Measurements from ENCODE around the gene RNF4.

The RNF4 gene

GRCh38 chr4:2468456-2469191, at the start of gene RNF4:
Gene RNF4, plus strand, starts transcription at chr4:2469106. Its CDS starts 21,388 bp downstream, at chr4:2490494.
- no peak for TF ChIP-seq ZFX (IDR thresholded peaks at IDR 0.05; ENCODE audit: borderline replicate concordance)
- TF ChIP-seq CTCF (IDR thresholded peaks at IDR 0.05): no peak
- H3K27ac ChIP-seq: peak within 1 kb of the TSS; percentile 87

- TF ChIP-seq ZFX (IDR thresholded peaks at IDR 0.05; ENCODE audit: borderline replicate concordance): no peak
- TF ChIP-seq CTCF (IDR thresholded peaks at IDR 0.05): no peak
- no peak overlapping the region for H3K27ac ChIP-seq
Measured at GRCh38 chr4:2419814-2420213, 49.1 kb upstream of the RNF4 start.

- TF ChIP-seq CTCF (IDR thresholded peaks at IDR 0.05) (no peak), ZFX (IDR thresholded peaks at IDR 0.05; ENCODE audit: borderline replicate concordance) (no peak)
- no peak overlapping the region for H3K27ac ChIP-seq
Measured at GRCh38 chr4:2421928-2422327, 47.0 kb upstream of the RNF4 start.

GRCh38 chr4:2423066-2423465, 45.8 kb upstream of the RNF4 start:
- no peak overlapping the region for H3K27ac ChIP-seq
- TF ChIP-seq ZFX (IDR thresholded peaks at IDR 0.05; ENCODE audit: borderline replicate concordance) (no peak), CTCF (IDR thresholded peaks at IDR 0.05) (no peak)

- TF ChIP-seq ZFX (IDR thresholded peaks at IDR 0.05; ENCODE audit: borderline replicate concordance) (no peak), CTCF (IDR thresholded peaks at IDR 0.05) (no peak)
- no peak overlapping the region for H3K27ac ChIP-seq
Measured at GRCh38 chr4:2423695-2424094, 45.2 kb upstream of the RNF4 start.

- no peak overlapping the region for H3K27ac ChIP-seq
- TF ChIP-seq CTCF (IDR thresholded peaks at IDR 0.05): no peak
- TF ChIP-seq ZFX (IDR thresholded peaks at IDR 0.05; ENCODE audit: borderline replicate concordance): no peak
Measured at GRCh38 chr4:2424581-2424980, 44.3 kb upstream of the RNF4 start.

GRCh38 chr4:2425386-2426068, 43.4 kb upstream of the RNF4 start:
- TF ChIP-seq ZFX (IDR thresholded peaks at IDR 0.05; ENCODE audit: borderline replicate concordance) (no peak), CTCF (IDR thresholded peaks at IDR 0.05) (no peak)
- no peak overlapping the region for H3K27ac ChIP-seq
